Measurements from ENCODE around the gene RAB11FIP4. TPM values are rescaled to one million over a fixed set of nuclear protein-coding genes. Genes with fewer than 3 reads are reported as not detected.

Gene RAB11FIP4
- total RNA-seq, 2 donors from 2014 or later = 35.6 to 62.2 TPM

DNA sequence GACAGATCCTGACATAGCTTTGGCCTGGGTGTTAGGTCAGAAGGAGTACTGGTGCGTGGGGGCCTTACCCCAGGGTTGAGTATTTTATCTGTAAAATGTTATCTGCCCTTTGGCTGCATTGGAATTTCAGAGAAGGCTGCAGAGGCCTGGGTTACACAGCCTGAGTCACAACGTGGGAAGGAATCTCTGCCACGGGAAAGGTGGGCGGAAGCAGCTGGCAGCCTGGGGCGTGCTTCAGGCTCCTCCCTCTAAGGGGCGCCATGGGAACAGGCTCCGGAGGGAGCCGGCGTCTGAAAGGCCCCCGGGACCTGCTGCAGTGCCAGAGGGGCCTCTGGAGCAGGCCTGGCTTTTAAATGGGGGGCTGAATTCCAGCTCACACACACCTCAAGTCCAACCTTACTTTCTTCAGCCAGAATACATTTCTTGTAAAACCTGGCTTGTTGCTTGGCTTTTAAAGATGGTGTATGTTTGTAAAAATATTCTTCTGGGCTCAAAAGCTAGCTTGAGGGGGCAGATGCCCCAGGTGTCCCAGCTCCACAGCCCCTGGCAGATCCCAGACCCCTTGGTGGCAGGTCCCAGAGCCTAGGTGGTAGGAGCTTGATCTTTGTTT lies 142.2 kb downstream of the RAB11FIP4 start:
- 29 to 46% methylated on average over 7 to 10 of the region's 10 CpGs for WGBS, 2 experiments (ENCODE audit: insufficient coverage in 1 of 2, insufficient read length in 1 of 2)
- no peaks in the 10 kb centered on the region for H3K4me1 ChIP-seq (ENCODE audit: control insufficient read depth, insufficient read depth, low read length)
- no peak overlapping the region for H3K9ac ChIP-seq (ENCODE audit: extremely low read depth, low read length, poor library complexity, severe bottlenecking)
- H3K36me3 ChIP-seq (ENCODE audit: control insufficient read depth, insufficient read depth, low read length) = peaks cover 11% of the 10 kb centered on the region
- TF ChIP-seq, protein P1, sequence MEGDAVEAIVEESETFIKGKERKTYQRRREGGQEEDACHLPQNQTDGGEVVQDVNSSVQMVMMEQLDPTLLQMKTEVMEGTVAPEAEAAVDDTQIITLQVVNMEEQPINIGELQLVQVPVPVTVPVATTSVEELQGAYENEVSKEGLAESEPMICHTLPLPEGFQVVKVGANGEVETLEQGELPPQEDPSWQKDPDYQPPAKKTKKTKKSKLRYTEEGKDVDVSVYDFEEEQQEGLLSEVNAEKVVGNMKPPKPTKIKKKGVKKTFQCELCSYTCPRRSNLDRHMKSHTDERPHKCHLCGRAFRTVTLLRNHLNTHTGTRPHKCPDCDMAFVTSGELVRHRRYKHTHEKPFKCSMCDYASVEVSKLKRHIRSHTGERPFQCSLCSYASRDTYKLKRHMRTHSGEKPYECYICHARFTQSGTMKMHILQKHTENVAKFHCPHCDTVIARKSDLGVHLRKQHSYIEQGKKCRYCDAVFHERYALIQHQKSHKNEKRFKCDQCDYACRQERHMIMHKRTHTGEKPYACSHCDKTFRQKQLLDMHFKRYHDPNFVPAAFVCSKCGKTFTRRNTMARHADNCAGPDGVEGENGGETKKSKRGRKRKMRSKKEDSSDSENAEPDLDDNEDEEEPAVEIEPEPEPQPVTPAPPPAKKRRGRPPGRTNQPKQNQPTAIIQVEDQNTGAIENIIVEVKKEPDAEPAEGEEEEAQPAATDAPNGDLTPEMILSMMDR (conservative IDR thresholded peaks at IDR 0.05) = peak; percentile 66
- Mint-ChIP-seq H3K36me3 (ENCODE audit: low read depth) (peaks cover 16% of the 10 kb centered on the region), H3K4me1 (peaks cover 24% of the 10 kb centered on the region), H3K4me3 (no peak overlapping the region), H3K27ac (no peak overlapping the region), H3K27me3 (ENCODE audit: insufficient read depth) (no peaks in the 10 kb centered on the region), H3K9me3 (no peaks in the 10 kb centered on the region)
- no peaks in the 10 kb centered on the region for H3K27me3 ChIP-seq (ENCODE audit: control insufficient read depth, insufficient read depth, low read length, poor library complexity, severe bottlenecking)
- no peaks in the 10 kb centered on the region for H3K9me3 ChIP-seq (ENCODE audit: control insufficient read depth, low read length)
- DNase-seq = peak; percentile 93
- H3K4me3 ChIP-seq (ENCODE audit: low read length) = no peak overlapping the region
- H3K27ac ChIP-seq (ENCODE audit: low read depth, low read length) = no peak overlapping the region

DNA sequence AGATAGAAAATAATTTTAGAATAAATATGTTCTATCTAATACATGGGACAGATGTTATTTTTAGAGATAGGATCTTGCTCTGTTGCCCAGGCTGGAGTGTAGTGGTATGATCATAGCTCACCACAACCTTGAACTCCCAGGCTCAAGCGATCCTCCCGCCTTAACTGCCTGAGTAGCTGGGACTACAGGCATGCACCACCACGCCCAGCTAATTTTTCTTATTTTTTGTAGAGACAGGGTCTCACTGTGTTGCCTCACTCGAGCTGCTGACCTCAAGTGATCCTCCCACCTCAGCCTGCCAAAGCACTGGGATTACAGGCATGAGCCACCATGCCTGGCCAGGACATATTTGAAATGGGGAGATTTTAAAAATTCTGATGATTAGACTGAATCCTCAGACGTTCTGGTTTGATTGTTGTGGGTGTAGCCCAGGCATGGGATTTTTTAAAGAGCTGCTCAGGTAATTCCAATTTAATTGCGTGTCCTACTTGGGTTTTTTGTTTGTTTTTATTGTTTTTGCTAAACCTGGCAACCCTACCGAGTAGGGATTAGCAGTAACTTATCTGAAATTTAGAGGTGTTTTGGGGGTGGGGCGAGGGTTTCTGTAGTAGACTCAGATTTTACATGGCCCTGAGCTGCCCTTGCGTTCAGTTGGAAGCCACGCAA lies 142.9 kb downstream of the RAB11FIP4 start:
- Mint-ChIP-seq H3K27ac (peak overlapping the region; percentile 89), H3K4me3 (peak overlapping the region; percentile 37), H3K4me1 (peaks cover 24% of the 10 kb centered on the region), H3K36me3 (ENCODE audit: low read depth) (peaks cover 16% of the 10 kb centered on the region), H3K9me3 (no peaks in the 10 kb centered on the region), H3K27me3 (ENCODE audit: insufficient read depth) (no peaks in the 10 kb centered on the region)
- Histone ChIP-seq H3K36me3 (ENCODE audit: control insufficient read depth, insufficient read depth, low read length) (peaks cover 4% of the 10 kb centered on the region), H3K4me1 (ENCODE audit: control insufficient read depth, insufficient read depth, low read length) (no peaks in the 10 kb centered on the region), H3K27me3 (ENCODE audit: control insufficient read depth, insufficient read depth, low read length, poor library complexity, severe bottlenecking) (no peaks in the 10 kb centered on the region), H3K9me3 (ENCODE audit: control insufficient read depth, low read length) (no peaks in the 10 kb centered on the region), H3K9ac (ENCODE audit: extremely low read depth, low read length, poor library complexity, severe bottlenecking) (peak overlapping the region; percentile 23), H3K4me3 (ENCODE audit: low read length) (peak overlapping the region; percentile 62), H3K27ac (ENCODE audit: low read depth, low read length) (no peak overlapping the region)
- DNase-seq = no peak
- TF ChIP-seq, protein P1 (conservative IDR thresholded peaks at IDR 0.05) = no peak
- 79 to 83% methylated on average over 9 to 10 of the region's 10 CpGs for WGBS, 2 experiments (ENCODE audit: insufficient coverage in 1 of 2, insufficient read length in 1 of 2)

DNA sequence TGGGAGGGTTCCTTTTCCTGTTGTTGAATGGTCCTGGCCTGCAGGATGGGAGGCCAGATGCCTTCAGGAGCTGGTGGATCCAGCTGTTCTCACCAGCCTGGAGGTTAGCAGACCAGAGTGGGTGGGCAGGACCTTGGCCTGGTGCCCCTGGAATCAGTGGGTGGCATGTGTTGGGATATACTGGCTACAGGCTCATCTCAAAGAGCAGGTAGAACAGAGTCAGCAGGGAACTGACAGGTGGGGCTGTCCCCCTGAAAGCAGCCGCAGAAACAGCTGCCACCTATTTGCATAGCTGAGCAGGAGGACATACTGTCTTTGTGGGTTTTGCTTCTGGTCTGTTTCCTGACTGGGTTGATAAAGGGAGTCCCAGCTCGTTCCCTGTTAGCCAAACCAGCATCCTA lies 144.1 kb downstream of the RAB11FIP4 start:
- WGBS, 2 experiments (ENCODE audit: insufficient coverage in 1 of 2, insufficient read length in 1 of 2) = 52% methylated on average over 2 of the region's 2 CpGs; no CpG with 5 or more reads in 1 of the 2 experiments
- no peak overlapping the region for H3K27ac ChIP-seq (ENCODE audit: low read depth, low read length)
- no peaks in the 10 kb centered on the region for H3K27me3 Mint-ChIP-seq (ENCODE audit: insufficient read depth)
- peaks cover 23% of the 10 kb centered on the region for H3K4me1 Mint-ChIP-seq
- peaks cover 16% of the 10 kb centered on the region for H3K36me3 Mint-ChIP-seq (ENCODE audit: low read depth)
- H3K4me3 Mint-ChIP-seq = no peak overlapping the region
- H3K27me3 ChIP-seq (ENCODE audit: control insufficient read depth, insufficient read depth, low read length, poor library complexity, severe bottlenecking) = no peaks in the 10 kb centered on the region
- no peak for DNase-seq
- no peak overlapping the region for H3K27ac Mint-ChIP-seq
- TF ChIP-seq, protein P1 (conservative IDR thresholded peaks at IDR 0.05) = no peak
- no peaks in the 10 kb centered on the region for H3K9me3 ChIP-seq (ENCODE audit: control insufficient read depth, low read length)
- H3K9me3 Mint-ChIP-seq = no peaks in the 10 kb centered on the region
- H3K4me3 ChIP-seq (ENCODE audit: low read length) = no peak overlapping the region
- peaks cover 4% of the 10 kb centered on the region for H3K36me3 ChIP-seq (ENCODE audit: control insufficient read depth, insufficient read depth, low read length)
- no peaks in the 10 kb centered on the region for H3K4me1 ChIP-seq (ENCODE audit: control insufficient read depth, insufficient read depth, low read length)
- no peak overlapping the region for H3K9ac ChIP-seq (ENCODE audit: extremely low read depth, low read length, poor library complexity, severe bottlenecking)

Data from endodermal cell (in vitro differentiated cells).